D721Med (cell line): ENCODE measurements around the gene EMILIN3.

Source experiments
- DNase-seq: peaks from one replicate; pipeline ENCODE4 v3.0.0; 2011; ENCODE audit warnings: low spot score; ENCODE audit not compliant: insufficient read length
- FAIRE-seq: peaks from 2 replicates; lab custom pipeline; 2011; peaks lifted over from hg19 to GRCh38; lab: Jason Lieb, UNC
- TF ChIP-seq, protein P1 (sequence below): IDR thresholded peaks from 2 replicates; pipeline ENCODE4 v1.5.1; 2012; ENCODE audit warnings: mild to moderate bottlenecking, control low read depth; ENCODE audit not compliant: insufficient read depth; ENCODE audit errors: missing control alignments

EMILIN3 gene

DNA sequence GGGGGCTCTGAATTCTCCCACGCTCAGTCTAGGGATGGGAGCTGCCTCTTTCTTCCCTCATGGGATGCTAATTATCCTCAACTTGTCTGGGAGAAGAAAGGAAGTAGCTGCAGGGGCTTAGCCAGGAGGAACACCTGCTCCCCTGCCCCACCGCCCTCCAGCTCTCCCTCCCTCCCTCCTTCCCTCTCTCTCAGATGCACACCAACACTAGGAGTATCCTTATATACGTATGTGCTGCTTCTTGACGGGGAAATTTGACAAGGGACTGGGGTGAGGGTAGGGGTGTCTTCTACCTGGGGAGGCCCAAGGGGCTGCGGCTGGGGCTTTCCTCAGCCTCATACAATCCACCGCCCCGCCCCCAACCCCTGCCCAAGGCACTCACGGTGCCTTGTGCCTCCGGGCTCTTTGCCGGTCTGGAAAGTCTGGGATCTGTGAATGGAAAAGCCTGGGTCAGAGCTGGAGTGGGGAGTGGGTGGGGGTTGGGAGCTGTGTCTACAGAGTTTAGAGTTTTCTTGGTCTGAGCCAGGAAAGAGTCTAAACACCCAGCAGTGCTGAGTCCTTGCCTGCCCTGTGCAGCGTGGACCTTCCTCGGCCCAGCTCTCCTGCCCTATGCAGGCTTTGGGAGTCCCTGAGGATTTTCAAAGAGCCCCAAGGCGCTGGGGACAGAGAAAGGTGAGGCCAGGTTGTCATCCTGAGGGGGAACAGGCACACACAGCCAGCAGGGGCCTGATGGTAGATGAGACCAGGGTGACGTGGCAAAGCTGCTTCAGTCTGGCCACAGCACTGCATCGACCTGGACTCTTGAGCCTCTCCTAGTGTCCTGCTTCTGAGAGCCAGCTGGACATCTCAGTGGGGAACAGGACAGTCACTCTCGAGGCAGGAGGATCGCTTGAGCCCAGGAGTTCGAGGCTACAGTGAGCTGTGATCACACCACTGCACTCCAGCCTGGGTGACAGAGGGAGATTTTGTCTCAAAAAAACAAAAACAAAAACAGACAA lies 29.3 kb upstream of the EMILIN3 start:
- no peak for FAIRE-seq
- DNase-seq = no peak
- TF ChIP-seq, protein P1, sequence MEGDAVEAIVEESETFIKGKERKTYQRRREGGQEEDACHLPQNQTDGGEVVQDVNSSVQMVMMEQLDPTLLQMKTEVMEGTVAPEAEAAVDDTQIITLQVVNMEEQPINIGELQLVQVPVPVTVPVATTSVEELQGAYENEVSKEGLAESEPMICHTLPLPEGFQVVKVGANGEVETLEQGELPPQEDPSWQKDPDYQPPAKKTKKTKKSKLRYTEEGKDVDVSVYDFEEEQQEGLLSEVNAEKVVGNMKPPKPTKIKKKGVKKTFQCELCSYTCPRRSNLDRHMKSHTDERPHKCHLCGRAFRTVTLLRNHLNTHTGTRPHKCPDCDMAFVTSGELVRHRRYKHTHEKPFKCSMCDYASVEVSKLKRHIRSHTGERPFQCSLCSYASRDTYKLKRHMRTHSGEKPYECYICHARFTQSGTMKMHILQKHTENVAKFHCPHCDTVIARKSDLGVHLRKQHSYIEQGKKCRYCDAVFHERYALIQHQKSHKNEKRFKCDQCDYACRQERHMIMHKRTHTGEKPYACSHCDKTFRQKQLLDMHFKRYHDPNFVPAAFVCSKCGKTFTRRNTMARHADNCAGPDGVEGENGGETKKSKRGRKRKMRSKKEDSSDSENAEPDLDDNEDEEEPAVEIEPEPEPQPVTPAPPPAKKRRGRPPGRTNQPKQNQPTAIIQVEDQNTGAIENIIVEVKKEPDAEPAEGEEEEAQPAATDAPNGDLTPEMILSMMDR = no peak

DNA sequence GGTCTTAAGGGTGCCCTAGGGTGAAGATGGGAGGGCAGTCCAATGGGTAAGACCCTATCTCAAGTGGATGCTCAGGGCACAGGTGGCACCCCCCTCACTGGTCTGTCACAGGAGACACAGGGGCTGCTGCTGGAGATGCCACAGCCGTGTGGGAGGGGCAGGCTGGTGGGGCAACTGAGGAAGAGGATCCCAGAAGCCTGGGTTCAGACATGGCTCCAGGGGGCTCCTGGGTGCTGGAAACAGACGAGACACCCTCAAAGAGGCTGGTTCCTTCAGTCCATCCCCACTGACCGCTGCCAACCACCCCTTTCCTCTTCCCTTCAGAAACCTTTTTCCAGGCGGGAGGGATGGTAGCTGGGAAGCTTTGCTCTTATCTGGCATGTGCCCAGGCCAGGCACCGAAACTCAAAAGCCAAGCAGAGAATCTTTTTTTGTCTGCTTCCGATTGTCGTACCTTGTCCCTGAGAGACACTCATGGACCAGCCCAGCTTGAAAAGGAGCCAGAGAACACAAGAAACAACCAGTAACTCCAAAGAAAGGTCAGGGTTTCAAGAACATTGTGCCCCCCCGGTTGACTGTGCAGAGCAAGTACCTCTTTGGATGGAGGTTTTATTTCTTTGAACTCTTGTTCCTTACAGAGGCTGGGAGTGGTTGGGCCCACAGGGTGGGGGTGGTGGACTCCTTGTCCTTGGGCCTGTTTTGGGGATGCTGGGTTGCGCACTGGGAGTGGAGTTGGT lies 28.5 kb upstream of the EMILIN3 start:
- FAIRE-seq (no peak), DNase-seq (no peak)
- TF ChIP-seq, protein P1 = no peak

DNA sequence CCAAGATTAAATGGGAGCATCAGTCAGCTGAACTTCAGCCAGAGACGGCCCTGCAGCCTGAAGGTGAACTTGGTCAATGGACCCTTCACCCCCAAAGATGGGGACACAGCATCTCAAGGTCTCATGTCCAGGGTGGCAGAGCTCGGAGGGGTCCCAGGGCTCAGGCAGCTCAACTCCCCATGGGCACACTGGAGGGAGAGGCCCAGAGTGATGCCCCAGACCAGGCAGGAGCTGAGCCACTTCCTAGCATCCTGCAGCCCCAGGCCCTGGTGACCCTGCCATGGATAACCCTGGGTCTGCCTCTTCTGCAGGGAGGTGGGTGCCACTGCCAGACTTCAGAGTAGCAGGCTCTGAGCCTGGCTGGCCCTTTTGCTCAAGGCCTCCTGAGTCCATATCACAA lies 27.5 kb upstream of the EMILIN3 start:
- no peak for FAIRE-seq
- DNase-seq = no peak
- TF ChIP-seq, protein P1 = no peak

DNA sequence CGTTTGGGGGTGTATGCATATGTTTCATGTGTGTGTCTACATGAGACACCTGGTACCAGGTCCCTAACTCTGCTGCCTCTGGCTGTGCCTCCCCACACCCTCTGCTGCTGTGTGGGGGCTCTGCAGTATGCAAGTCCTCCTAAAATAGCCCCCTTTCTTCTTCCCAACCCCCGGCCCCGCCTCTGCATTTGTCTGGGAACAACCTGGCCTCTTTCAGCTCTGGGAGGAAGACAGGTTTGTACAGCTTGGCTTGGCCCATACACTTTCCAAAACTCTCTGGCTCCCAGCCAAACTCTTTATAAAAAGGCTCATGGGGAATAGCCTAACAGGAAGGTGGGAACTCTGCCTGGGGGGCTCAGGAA lies 27.1 kb upstream of the EMILIN3 start:
- no peak for DNase-seq
- no peak for FAIRE-seq
- TF ChIP-seq, protein P1 = no peak

DNA sequence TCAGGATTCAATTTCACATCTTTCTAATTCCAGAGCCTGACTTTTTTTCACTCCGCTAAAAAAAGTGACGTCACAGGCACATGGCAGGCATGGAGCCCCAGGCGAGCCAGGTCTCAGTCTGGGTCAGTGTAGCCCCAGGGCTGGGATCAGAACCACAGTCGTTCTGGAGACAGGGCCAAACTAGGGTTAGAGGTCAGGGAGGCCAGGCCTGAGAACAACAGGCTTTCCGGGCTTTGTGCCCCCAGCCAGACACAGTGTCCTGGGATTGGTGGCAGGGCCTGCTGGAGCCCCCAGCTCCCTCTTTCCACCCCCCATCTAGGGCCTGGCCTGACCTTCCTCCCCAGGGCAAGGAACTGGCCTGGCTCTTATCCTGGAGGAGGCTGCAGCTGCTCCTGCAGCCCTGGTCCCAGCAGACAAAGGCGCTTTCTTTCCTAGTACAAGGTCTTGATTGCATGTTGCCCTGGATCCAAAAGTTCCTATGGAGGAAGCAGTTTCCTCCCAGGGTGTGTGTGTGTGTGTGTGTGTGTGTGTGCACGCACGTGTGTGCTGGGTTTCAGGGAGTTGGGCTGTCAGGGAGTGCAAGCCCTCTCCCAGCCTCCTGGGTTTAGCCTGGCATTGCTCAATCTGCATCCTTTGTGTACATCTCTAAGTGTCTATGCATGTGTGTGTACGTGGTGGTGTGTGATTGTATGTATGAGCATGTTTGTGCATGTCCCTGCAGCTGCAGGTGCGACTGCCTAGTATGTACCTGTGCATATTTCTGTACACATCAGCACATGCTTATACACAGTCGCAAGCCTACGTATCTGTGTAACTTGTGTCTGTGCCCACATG lies 26.5 kb upstream of the EMILIN3 start:
- TF ChIP-seq, protein P1 = no peak
- DNase-seq (no peak), FAIRE-seq (no peak)

DNA sequence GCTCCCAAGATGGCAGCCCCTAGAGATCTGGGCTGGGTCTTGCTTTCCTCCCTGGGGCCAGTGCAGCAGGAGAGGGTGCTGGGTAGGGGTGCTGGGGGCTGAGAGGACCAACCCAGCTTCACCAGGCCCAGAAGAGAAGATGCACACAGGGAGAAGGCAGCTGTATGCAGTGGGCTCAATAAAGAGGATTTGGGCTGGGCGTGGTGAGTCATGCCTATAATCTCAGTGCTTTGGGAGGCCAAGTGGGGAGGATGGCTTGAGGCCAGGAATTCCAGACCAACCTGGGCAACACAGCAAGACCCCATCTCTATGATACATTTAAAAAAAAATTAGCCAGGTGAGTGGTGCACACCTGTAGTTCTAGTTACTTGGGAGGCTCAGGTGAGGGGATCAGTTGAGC lies 25.7 kb upstream of the EMILIN3 start:
- FAIRE-seq = no peak
- DNase-seq = no peak
- TF ChIP-seq, protein P1 = no peak
